Osteocyte (in vitro differentiated cells): ENCODE data around the gene FCMR. TPM values are rescaled to one million over a fixed set of nuclear protein-coding genes. Genes with fewer than 3 reads are reported as not detected.

Source experiments
- DNase-seq: peaks from one replicate; pipeline ENCODE4 v3.0.0; 2021; ENCODE audit warnings: mixed read lengths; ENCODE audit not compliant: unreplicated experiment; ENCODE audit errors: extremely low spot score
- H3K27ac Mint-ChIP-seq: one replicate; pipeline ENCODE4 v1.8.0; 2021; ENCODE audit warnings: mild to moderate bottlenecking, mixed read lengths; ENCODE audit not compliant: unreplicated experiment
- H3K27me3 Mint-ChIP-seq: one replicate; pipeline ENCODE4 v1.8.0; 2021; ENCODE audit warnings: mixed read lengths; ENCODE audit not compliant: unreplicated experiment
- H3K36me3 Mint-ChIP-seq: one replicate; pipeline ENCODE4 v1.8.0; 2021; ENCODE audit warnings: mixed read lengths; ENCODE audit not compliant: unreplicated experiment
- H3K4me1 Mint-ChIP-seq: one replicate; pipeline ENCODE4 v1.8.0; 2021; ENCODE audit warnings: mixed read lengths; ENCODE audit not compliant: unreplicated experiment
- H3K4me3 Mint-ChIP-seq: one replicate; pipeline ENCODE4 v1.8.0; 2021; ENCODE audit warnings: mild to moderate bottlenecking, moderate library complexity, mixed read lengths; ENCODE audit not compliant: unreplicated experiment
- H3K9me3 Mint-ChIP-seq: one replicate; pipeline ENCODE4 v1.8.0; 2021; ENCODE audit warnings: mixed read lengths; ENCODE audit not compliant: unreplicated experiment
- CTCF ChIP-seq: fragments of 200-600 bp; sonication (generic); IDR thresholded peaks from 2 replicates; pipeline ENCODE4 v1.5.0; 2021; ENCODE audit warnings: antibody characterized with exemption, mild to moderate bottlenecking, moderate library complexity
- total RNA-seq: library from RNA; stranded (reverse); gene quantifications from 2 replicates; pipeline ENCODE4 v1.2.1, GENCODE V29; 2021

FCMR gene
- total RNA-seq, 1 donor from 2014 or later: not detected

- H3K27ac Mint-ChIP-seq: no peak overlapping the region
- no peaks in the 10 kb centered on the region for H3K9me3 Mint-ChIP-seq
- DNase-seq: no peak
- TF ChIP-seq CTCF: peak; percentile 87
- peaks cover 3% of the 10 kb centered on the region for H3K4me1 Mint-ChIP-seq
- H3K4me3 Mint-ChIP-seq: no peak overlapping the region
- peaks cover 53% of the 10 kb centered on the region for H3K27me3 Mint-ChIP-seq
- H3K36me3 Mint-ChIP-seq: no peaks in the 10 kb centered on the region
These were observed 10.6 kb downstream of the FCMR start for GRCh38 chr1:206911064-206911663.

GRCh38 chr1:206909883-206910318 is 11.8 kb downstream of the FCMR start:
- Mint-ChIP-seq H3K4me3 (peak overlapping the region; percentile 58), H3K27me3 (peaks cover 41% of the 10 kb centered on the region), H3K4me1 (peaks cover 6% of the 10 kb centered on the region), H3K9me3 (no peaks in the 10 kb centered on the region), H3K36me3 (no peaks in the 10 kb centered on the region), H3K27ac (no peak overlapping the region)
- DNase-seq: no peak
- no peak for TF ChIP-seq CTCF

GRCh38 chr1:206909161-206909882 is 12.4 kb downstream of the FCMR start:
- Mint-ChIP-seq H3K9me3 (no peaks in the 10 kb centered on the region), H3K27me3 (peaks cover 36% of the 10 kb centered on the region), H3K27ac (no peak overlapping the region), H3K36me3 (no peaks in the 10 kb centered on the region), H3K4me1 (peaks cover 6% of the 10 kb centered on the region), H3K4me3 (peak overlapping the region; percentile 58)
- no peak for TF ChIP-seq CTCF
- no peak for DNase-seq

- H3K9me3 Mint-ChIP-seq: no peaks in the 10 kb centered on the region
- no peaks in the 10 kb centered on the region for H3K36me3 Mint-ChIP-seq
- H3K27ac Mint-ChIP-seq: no peak overlapping the region
- DNase-seq: no peak
- TF ChIP-seq CTCF: no peak
- H3K4me3 Mint-ChIP-seq: no peak overlapping the region
- H3K4me1 Mint-ChIP-seq: peaks cover 6% of the 10 kb centered on the region
- peaks cover 25% of the 10 kb centered on the region for H3K27me3 Mint-ChIP-seq
These were observed 13.7 kb downstream of the FCMR start for GRCh38 chr1:206908038-206908437.

GRCh38 chr1:206907304-206907991 is 14.3 kb downstream of the FCMR start:
- H3K36me3 Mint-ChIP-seq: no peaks in the 10 kb centered on the region
- H3K27me3 Mint-ChIP-seq: peaks cover 20% of the 10 kb centered on the region
- peaks cover 6% of the 10 kb centered on the region for H3K4me1 Mint-ChIP-seq
- H3K27ac Mint-ChIP-seq: no peak overlapping the region
- TF ChIP-seq CTCF: no peak
- DNase-seq: no peak
- H3K9me3 Mint-ChIP-seq: no peaks in the 10 kb centered on the region
- H3K4me3 Mint-ChIP-seq: no peak overlapping the region
